ENCODE data around the gene TCP11L2. TPM values are rescaled to one million over a fixed set of nuclear protein-coding genes. Genes with fewer than 3 reads are reported as not detected.

Gene TCP11L2
- 9.7 and 13.0 TPM in 2 replicates for total RNA-seq (2011; cell fraction: chromatin; rRNA removed; ENCODE audit: low replicate concordance)
- total RNA-seq (2011; cell fraction: nucleolus; rRNA removed) = 6.8 and 8.9 TPM in 2 replicates
- total RNA-seq (2011; cell fraction: nucleoplasm; rRNA removed) = 8.2 and 10.7 TPM in 2 replicates
- total RNA-seq (2014; rRNA removed) (1.6 and 2.3 TPM in 2 replicates), total RNA-seq (2014; rRNA removed; fragmentation: Illumina TruSeq; extraction: Trizol) (2.3 and 3.8 TPM in 2 replicates), total RNA-seq (2015; rRNA removed; fragmentation: Illumina TruSeq; extraction: Trizol) (0.53 and 0.83 TPM in 2 replicates), total RNA-seq (2021) (2.4 and 4.0 TPM in 2 replicates), polyA plus RNA-seq (2011; rRNA removed) (3.7 and 4.5 TPM in 2 replicates), polyA plus RNA-seq (2014; fragmentation: Illumina TruSeq; extraction: Trizol) (1.3 and 2.1 TPM in 2 replicates), polyA plus RNA-seq (2014; fragmentation: Nextera tagmentation; extraction: Ambion mirVana) (1 to 10 TPM in 1 of 2 experiments, under 1 TPM in 1; 0.39 to 1.3 TPM), polyA plus RNA-seq (2014; rRNA removed) (0.86 and 1.6 TPM in 2 replicates), polyA minus RNA-seq (2011; rRNA and poly(A)+ RNA removed) (7.9 and 10.0 TPM in 2 replicates), Bru-seq, nascent RNA (percentile 37 among the genes with signal in this experiment), BruChase-seq, experiment 1, labeled RNA remaining after a 2-hour chase (percentile 41 among the genes with signal in this experiment), BruChase-seq, experiment 2, labeled RNA remaining after a 6-hour chase (percentile 42 among the genes with signal in this experiment)
- 1.1 and 2.2 TPM in 2 replicates for polyA plus RNA-seq (2011; cell fraction: cytosol; rRNA removed)
- polyA plus RNA-seq (2011; cell fraction: nucleus; rRNA removed) = 3.3 and 4.3 TPM in 2 replicates
- 0.77 and 4.0 TPM in 2 replicates for polyA plus RNA-seq (2012)
- 3.2 and 4.1 TPM in 2 replicates for polyA minus RNA-seq (2011; cell fraction: cytosol; rRNA and poly(A)+ RNA removed)
- 7.4 and 8.8 TPM in 2 replicates for polyA minus RNA-seq (2011; cell fraction: nucleus; rRNA and poly(A)+ RNA removed)
- long read RNA-seq, experiment 1, partial matches to known transcripts = 0 of 3 reads
- long read RNA-seq, experiment 1, other reads (novel, unspliced or antisense) = 2 of 3 reads
- long read RNA-seq, experiment 2, partial matches to known transcripts = 0 of 2 reads
- long read RNA-seq, experiment 2, other reads (novel, unspliced or antisense) = 1 of 2 reads
- long read RNA-seq, experiment 3, partial matches to known transcripts = 0 of 1 reads
- long read RNA-seq, experiment 3, other reads (novel, unspliced or antisense) = 0 of 1 reads

DNA sequence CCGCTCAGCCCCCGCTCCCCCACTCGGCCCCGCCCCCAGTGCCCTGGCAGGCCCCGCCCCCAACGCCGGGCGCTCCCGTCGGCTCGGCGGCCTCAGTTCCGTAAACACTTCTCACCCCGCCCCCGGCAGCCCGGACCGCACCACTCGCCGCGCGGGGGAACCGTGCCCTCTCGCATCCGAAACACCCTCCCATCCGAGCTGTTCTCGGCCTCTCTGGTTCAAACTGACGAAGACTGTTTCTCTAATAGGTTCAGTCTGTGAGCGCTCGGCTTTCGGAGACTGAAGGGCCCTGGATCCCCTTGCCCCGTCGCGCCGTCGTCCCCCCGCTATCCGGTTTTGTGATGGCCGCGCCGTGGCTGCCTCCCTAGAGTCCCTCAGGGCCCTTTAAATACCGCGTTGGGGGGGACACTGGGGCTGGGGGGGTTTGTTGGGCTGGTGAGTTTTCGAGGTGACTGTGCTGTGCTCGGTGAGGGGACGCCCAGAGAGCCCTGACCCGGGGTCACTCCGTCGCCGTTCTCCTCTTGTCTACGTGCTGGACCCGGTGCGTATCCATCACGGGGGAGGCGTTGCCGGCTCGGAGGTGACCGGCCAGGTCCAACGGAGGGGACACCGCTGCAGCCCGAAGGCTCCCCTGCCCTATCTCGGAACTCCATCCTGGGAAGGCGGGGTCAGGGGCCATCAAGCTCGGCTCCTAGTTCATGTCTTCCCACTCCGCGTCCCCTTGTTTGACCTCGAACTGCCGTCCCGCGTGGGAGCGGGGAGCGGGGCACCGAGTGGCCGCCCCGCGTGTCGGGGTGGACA is at the start of gene TCP11L2:
TSS of gene TCP11L2 (plus strand) at position 333 of the 801 bp plus-strand sequence. CDS start 8,343 bp downstream, outside the sequence.
- in situ Hi-C loops (cut with MboI) (no loop called here), intact Hi-C loops (cut with micrococcal nuclease) (loop anchor here (5.0 kb wide), 1 partner anchor 55 kb away; the partner anchor contains the start of gene POLR3B)
- DNase-seq (ENCODE audit: extremely low read depth in 1 of 4, low spot score in 3 of 4) (peak; percentile 87 to 96 (median 94)), FAIRE-seq (no peak), ATAC-seq (peak; percentile 80)
- ChIA-PET POLR2A (interaction anchor here (0.7 to 2.0 kb wide), 5 partner anchors 13 to 426 kb away, joined by 3 to 7 read pairs (median 4); partner anchors contain the start of gene POLR3B), CTCF (ENCODE audit: low intra/inter-chr PET ratio) (no interaction called here)
- Histone ChIP-seq H3K9me1 (ENCODE audit: control insufficient read depth, insufficient read depth, low read length) (no peaks in the 10 kb centered on the region), H3K9ac (ENCODE audit: insufficient read depth in 1 of 2, low read depth in 2 of 2, low read length in 2 of 2) (peak within 1 kb of the TSS; percentile 92 to 96), H3K79me2 (ENCODE audit: control insufficient read depth, insufficient read depth, low read length) (no peaks in the 10 kb centered on the region), H3K27ac (ENCODE audit: extremely low read depth, low read depth, low read length) (peak within 1 kb of the TSS; percentile 96), H3K4me2 (ENCODE audit: insufficient read depth, low read length) (peak within 1 kb of the TSS; percentile 90), H3K4me3 (peak within 1 kb of the TSS; percentile 68), H3K4me1 (replicated peaks in 1 of 2; ENCODE audit: control insufficient read depth in 2 of 2, insufficient read depth in 2 of 2, low read length in 2 of 2) (peaks cover 19 to 30% of the 10 kb centered on the region in 2 experiments; a peak in 4 of 5 replicates), H3K27me3 (ENCODE audit: control insufficient read depth in 2 of 2, insufficient read depth in 2 of 2, low read length in 2 of 2) (no peaks in the 10 kb centered on the region), H3K36me3 (ENCODE audit: control insufficient read depth, insufficient read depth, low read length) (no peaks in the 10 kb centered on the region), H2AFZ (ENCODE audit: low read depth, low read length) (peak within 1 kb of the TSS; percentile 100), H4K20me1 (replicated peaks; ENCODE audit: control insufficient read depth, insufficient read depth, low read length) (no peaks in the 10 kb centered on the region), H3K9me3 (replicated peaks; ENCODE audit: control insufficient read depth, insufficient read depth, low read depth, low read length) (no peaks in the 10 kb centered on the region)
- BruUV-seq (replicated peaks) = no TSS peak
- WGBS (ENCODE audit: insufficient coverage, low coverage, missing lambda C conversion rate) = under 1% methylated on average over 52 of the region's 76 CpGs
- TF ChIP-seq FOXK2 (conservative IDR thresholded peaks at IDR 0.05 in 1 of 2, IDR thresholded peaks at IDR 0.05 in 1 of 2; ENCODE audit: low read depth in 2 of 2) = peak; percentile 96 to 100
- peak; percentile 13 for TF ChIP-seq CCNT2 (IDR thresholded peaks at IDR 0.05; ENCODE audit: borderline replicate concordance, extremely low read depth, insufficient read length, low read depth, low read length)
- peak; percentile 52 for TF ChIP-seq SP1 (CRISPR knock-in tag; IDR thresholded peaks at IDR 0.05)
- peak; percentile 76; the same call in 1 of the 2 replicates for TF ChIP-seq SREBF1 (IDR thresholded peaks at IDR 0.05; ENCODE audit: borderline replicate concordance, low read depth, low read length)
- peak; percentile 96 for TF ChIP-seq JUND (IDR thresholded peaks at IDR 0.05; ENCODE audit: borderline replicate concordance, low read depth, low read length)
- no peak for TF ChIP-seq JUND (tag; IDR thresholded peaks at IDR 0.05; ENCODE audit: borderline replicate concordance, low read depth, low read length)
- 0 out of 2 replicates have a peak, but pooled peaks have one; percentile 32 for TF ChIP-seq LARP7 (IDR thresholded peaks at IDR 0.05)
- peak; percentile 80 for TF ChIP-seq SAFB (IDR thresholded peaks at IDR 0.05; ENCODE audit: borderline replicate concordance, low read depth, low read length)
- peak; percentile 44 for TF ChIP-seq EP400 (IDR thresholded peaks at IDR 0.05)
- TF ChIP-seq PHB (CRISPR knock-in tag; IDR thresholded peaks at IDR 0.05) = no peak
- peak; percentile 66 for TF ChIP-seq GMEB1 (CRISPR knock-in tag; IDR thresholded peaks at IDR 0.05)
- no peak for TF ChIP-seq SIRT6 (IDR thresholded peaks at IDR 0.05; ENCODE audit: low read depth, low read length)
- no peak for TF ChIP-seq ZNF316 (IDR thresholded peaks at IDR 0.05)
- TF ChIP-seq SLC30A9 (CRISPR knock-in tag; IDR thresholded peaks at IDR 0.05) = no peak
- TF ChIP-seq ZNF699 (CRISPR knock-in tag; IDR thresholded peaks at IDR 0.05; ENCODE audit: insufficient replicate concordance) = no peak
